ENCODE measurements around the gene CCL14. TPM values are rescaled to one million over a fixed set of nuclear protein-coding genes. Genes with fewer than 3 reads are reported as not detected.

Gene CCL14
- total RNA-seq, 1 donor from 2014 or later: 2.7 TPM

DNA sequence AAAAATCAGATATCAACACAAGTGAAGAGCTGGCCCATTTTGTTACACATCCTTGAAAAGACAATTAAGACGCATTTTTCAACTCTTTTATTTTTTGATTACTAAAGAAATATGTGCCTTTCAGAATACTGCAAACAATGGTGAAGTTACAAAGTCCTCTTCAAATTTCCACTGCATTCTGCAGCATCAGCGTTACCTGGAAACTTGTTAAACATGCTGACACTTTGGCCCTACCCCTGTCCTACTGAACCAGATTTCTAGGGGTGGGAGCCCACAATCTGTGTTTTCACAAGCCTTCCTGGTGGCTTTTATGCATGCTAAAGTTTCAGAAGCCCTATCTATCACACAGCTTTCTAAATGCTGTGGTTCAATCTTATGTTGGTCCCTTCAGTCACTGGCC is 4.5 kb upstream of the CCL14 start:
- DNase-seq (ENCODE audit: low read depth in 2 of 2): no peak

- DNase-seq (ENCODE audit: low read depth in 2 of 2): peak in 1 of 2 donors; percentile 88
Measured at GRCh38 chr17:35988164-35988563, 1.6 kb upstream of the CCL14 start.

DNA sequence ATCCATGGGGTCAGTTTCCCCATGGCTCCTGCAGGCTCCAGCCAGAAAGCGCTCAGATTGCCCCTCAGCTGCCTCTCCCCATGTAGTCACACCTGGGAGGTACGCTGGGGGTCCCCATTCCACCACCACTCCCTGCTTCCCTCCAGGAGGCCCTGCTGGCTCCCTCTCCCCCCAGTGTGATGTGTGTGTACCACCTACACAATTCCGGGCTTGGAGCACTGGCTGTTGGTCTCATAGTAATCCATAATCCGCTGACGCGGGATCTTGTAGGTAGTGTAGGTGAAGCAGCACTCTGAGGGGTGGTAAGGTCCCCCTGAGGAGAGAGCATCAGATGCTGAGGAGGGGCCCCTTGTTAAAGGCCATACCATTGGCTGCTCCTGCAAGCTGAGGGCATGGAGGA is 2.4 kb downstream of the CCL14 start:
- no peak for DNase-seq (ENCODE audit: low read depth in 2 of 2)

DNA sequence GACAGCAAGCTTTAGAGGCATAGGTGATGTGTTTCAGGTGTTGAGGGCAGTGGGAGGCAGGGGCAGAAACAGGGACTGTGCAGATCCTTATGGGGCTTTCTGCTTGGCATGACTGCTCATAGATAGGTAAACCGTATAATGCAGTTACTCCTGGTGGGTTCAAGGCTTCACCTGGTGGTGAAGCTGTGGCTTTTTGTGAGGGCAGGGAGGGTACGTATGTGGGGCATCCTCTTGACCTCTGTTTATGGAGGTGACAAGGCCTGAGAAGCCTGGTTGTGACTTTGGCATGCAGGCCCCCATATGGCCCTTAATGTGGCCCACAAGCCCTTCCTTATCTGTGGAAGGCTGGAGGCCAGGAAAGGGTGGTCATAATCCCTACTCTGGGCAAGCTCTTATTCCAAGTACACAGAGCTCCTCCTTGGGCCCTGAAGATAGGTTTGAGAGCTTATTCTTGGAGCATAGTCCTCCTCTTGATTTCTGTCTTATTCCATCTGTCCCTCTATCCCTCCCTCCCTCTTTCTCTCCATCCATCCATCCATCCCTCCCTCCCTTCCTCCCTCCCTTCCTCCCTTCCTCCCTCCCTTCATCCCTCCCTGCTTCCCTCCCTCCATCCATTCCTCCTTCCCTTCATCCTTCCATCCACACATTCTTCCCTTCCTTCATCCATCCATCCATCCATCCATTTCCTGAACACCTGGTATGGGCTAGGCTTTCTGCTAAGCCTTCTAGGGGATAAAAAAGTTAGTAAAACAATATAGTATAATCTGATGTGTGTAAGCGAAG is 3.9 kb downstream of the CCL14 start:
- DNase-seq (ENCODE audit: low read depth in 2 of 2): no peak

DNA sequence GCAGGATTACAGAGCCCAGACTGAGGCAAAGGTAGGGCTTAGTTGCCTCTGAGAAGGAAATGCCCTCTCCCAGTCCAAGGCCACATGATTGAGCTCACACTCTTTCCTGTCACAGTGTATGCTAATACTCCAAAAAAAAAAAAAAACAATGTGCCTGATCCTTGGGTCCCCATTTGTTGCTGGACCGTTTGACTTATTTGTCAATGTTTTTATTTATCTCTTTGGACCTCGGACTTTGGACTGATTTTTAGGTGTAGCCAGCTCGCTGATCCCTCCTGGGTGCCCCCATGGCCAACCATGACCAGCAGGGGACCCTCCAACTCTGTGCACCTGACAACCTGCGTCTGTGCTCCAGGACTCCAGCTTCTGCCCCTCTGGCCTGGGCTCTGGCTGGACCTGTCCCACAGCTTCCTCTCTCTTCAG is 4.6 kb downstream of the CCL14 start:
- DNase-seq (ENCODE audit: low read depth in 2 of 2): no peak

DNA sequence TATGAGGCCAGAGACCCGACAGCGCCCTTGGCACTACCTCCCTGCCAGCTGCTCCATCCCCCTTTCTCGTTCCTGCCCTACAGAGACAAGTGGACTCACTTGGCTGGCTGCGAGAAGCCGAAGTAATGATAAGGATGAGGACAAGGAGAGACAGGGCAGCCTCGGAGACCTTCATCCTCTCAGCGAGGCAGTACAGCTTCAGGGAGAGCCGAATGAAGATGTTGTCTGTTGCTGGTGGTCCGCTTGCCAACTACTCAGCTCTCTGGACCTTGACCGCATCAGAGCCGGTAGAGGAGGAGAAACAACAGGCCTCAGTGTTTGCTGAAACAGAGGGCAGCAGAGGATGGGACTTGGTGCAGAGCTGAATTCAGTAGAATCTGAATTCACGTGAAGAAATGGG is 5.3 kb downstream of the CCL14 start, which contains the start of gene CCL16:
TSS of gene CCL16 (minus strand) at position 252 of the 400 bp plus-strand sequence. CDS start at position 175, 77 bp downstream.
- no peak for DNase-seq (ENCODE audit: low read depth in 2 of 2)

DNA sequence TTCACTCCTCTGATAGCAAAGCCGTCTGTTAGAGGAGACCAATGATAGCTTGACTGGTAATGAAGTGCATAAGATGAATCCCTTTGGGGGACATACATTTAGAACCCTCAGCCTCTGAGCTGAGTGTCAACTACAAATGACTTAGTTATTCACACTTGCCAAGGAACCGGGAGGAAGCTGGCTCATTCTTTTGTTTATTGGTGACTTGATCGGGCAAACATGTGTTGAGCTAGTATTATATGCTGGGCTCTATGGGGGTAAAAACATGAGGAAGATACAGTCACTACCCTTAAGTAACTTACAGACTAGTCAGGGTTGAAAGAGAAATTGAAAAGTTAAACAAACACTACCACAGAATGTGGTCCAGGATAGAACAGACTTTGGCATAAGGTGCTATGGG is 8.2 kb downstream of the CCL14 start:
- peak in 1 of 2 donors; percentile 39 for DNase-seq (ENCODE audit: low read depth in 2 of 2)

DNA sequence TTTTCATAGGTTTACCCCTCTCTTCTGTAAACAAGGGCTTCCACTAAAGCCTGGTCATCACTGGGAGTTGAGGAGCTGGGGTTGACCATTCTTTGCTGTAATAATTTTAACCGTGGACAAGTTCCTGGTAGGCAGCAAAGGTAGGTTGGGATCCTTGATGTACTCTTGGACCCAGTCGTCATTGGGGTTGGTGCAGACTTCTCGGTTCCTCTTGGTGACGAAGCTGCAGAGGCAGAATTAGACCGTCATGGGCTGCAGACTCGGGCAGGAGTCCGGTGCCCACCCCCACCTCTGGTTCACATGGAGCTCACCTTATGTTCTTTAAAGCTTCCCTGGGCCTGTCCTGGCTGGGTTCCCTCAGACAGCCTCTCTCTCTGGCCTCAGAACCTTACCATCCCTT is 9.0 kb downstream of the CCL14 start:
- DNase-seq (ENCODE audit: low read depth in 2 of 2): no peak

- peak in 1 of 2 donors; percentile 85 for DNase-seq (ENCODE audit: low read depth in 2 of 2)
Measured at GRCh38 chr17:35973333-35974260, 12.9 kb downstream of the CCL14 start.

GRCh38 chr17:35972945-35973332 is 13.6 kb downstream of the CCL14 start:
- no peak for DNase-seq (ENCODE audit: low read depth in 2 of 2)

GRCh38 chr17:35972535-35972934 is 14.0 kb downstream of the CCL14 start:
- DNase-seq (ENCODE audit: low read depth in 2 of 2): no peak

DNA sequence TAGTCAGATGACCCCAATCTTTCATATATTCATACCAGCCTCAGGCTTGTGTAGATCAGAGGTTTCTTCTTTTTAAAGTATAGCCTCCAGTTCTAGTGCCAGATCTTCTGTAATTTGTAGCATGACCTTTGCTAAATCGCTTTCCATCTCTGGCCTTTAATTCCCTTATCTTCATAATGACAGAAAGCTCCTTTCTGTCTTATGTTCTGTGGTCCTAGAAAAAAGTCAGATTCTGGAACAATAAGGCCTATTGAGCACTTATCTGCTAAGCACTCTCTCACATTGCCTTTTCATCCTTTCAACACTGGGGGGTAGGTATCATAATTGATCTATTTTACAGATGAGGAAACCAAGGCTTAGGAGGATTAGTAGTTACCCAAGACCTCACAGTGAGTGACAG is 14.5 kb downstream of the CCL14 start:
- no peak for DNase-seq (ENCODE audit: low read depth in 2 of 2)

- DNase-seq (ENCODE audit: low read depth in 2 of 2): peak; percentile 68 to 84
Measured at GRCh38 chr17:35969558-35970380, 16.8 kb downstream of the CCL14 start.

- no peak for DNase-seq (ENCODE audit: low read depth in 2 of 2)
Measured at GRCh38 chr17:35968520-35969054, 17.9 kb downstream of the CCL14 start.

DNA sequence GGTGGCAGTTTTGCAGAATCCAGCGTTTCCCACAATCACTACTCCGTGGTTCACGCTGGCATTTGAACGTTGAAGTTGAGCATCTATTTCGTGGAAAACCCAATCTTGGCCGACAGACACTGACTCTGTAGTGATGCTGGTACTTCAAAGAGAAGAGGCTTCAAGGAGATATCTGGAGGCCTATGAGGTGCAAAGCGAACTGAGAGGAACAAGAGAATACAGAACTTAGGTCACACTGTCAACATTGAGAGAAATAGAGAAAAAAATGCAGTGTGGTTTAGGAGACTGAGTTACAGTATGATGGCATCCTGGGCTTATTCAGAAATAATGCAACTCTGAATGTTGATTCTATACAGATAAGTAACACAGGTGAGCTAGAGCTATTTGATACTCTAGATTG is 21.3 kb downstream of the CCL14 start:
- no peak for DNase-seq (ENCODE audit: low read depth in 2 of 2)

DNA sequence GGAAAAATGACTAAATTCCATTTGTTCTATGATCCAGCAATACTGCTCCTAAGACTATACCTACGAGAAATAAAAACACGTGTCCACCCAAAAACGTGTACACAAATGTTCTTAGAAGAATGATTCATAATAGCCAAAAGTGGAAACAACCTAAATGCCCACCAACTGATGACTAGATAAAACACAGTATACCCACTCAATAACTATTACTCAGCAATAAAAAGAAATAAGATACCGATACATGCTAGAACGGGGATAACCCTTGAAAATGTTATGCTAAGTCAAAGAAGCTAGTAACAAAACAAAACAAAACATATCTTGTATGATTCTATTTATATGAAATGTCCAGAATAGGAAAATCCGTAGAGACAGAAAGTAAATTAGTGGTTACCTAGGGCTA is 22.9 kb downstream of the CCL14 start:
- no peak for DNase-seq (ENCODE audit: low read depth in 2 of 2)

DNA sequence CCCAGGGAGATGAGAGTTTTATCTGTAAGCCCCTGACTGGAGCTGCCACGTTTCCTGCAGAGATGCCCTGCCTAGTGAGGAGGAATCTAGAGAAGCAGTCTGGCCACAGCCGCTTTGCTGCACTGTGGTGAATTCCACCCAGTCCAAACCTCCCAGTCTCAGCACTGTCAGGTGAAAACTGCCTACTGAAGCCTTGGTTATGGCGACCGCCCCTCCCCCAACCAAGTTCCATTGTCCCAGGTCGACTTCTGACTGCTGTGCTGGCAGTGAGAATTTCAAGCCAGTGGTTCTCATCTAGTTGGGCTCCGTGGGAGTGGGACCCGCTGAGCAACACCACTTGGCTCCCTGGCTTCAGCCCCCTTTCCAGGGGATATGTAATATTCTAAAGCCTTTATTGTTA is 32.8 kb downstream of the CCL14 start:
- no peak for DNase-seq (ENCODE audit: low read depth in 2 of 2)

- no peak for DNase-seq (ENCODE audit: low read depth in 2 of 2)
Measured at GRCh38 chr17:35949401-35949800, 37.1 kb downstream of the CCL14 start.

GRCh38 chr17:35948092-35948491 is 38.4 kb downstream of the CCL14 start:
- no peak for DNase-seq (ENCODE audit: low read depth in 2 of 2)

- peak; percentile 23 to 59 for DNase-seq (ENCODE audit: low read depth in 2 of 2)
Measured at GRCh38 chr17:35947156-35947585, 39.4 kb downstream of the CCL14 start.

- peak in 1 of 2 donors; percentile 5 for DNase-seq (ENCODE audit: low read depth in 2 of 2)
Measured at GRCh38 chr17:35944151-35944550, 42.4 kb downstream of the CCL14 start.

Measured in dermis microvascular lymphatic vessel endothelial cell (primary cell).